Measurements from ENCODE around the gene VASH2.

The VASH2 gene

GRCh38 chr1:213035573-213035972, 85.2 kb downstream of the VASH2 start:
- no peak for DNase-seq (ENCODE audit: low spot score)
